Vagina (tissue), 2 donors: ENCODE results near the gene CWF19L2.

ENCODE experiments used
- POLR2A ChIP-seq, 2 donors: fragments of 450-650 bp; IDR thresholded peaks; one replicate each; pipeline ENCODE4 v1.6.1; 2017; ENCODE audit warnings: antibody characterized with exemption in 2 of 2, mild to moderate bottlenecking in 2 of 2, moderate library complexity in 2 of 2
- POLR2AphosphoS5 ChIP-seq, 2 donors: sonication (generic); formaldehyde crosslinking; IDR thresholded peaks; one replicate each; pipeline ENCODE4 v1.9.0; 2017; ENCODE audit warnings: antibody characterized with exemption in 2 of 2, mild to moderate bottlenecking in 2 of 2, low read depth in 1 of 2; ENCODE audit not compliant: insufficient read depth in 1 of 2
- TF ChIP-seq, protein P1 (sequence below), 3 experiments: fragments of 450-650 bp in 2 of 3; fragments of 200-600 bp in 1 of 3; sonication (generic) in 1 of 3; IDR thresholded peaks; one replicate each; pipeline ENCODE4 v1.5.1; 2017 to 2019; ENCODE audit warnings: antibody characterized with exemption in 3 of 3, mild to moderate bottlenecking in 2 of 3, moderate library complexity in 2 of 3

DNA sequence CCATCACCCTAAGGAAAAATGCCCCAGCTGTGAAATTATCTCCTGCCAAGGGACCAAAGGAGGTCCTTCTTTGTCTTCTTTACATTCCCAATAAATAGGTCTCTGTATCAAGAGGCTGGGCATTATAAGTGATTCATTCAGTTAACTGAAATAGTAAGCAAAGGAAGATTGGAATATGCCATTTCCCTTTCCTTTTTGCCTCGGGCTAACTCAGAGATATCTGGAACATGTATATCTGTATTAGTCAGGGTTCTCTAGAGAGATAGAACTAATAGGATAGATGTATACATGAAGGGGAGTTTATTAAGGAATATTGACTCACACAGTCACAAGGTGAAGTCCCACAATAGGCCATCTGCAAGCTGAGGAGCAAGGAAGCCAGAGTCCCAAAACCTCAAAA lies 15.3 kb upstream of the CWF19L2 start:
- TF ChIP-seq, protein P1, sequence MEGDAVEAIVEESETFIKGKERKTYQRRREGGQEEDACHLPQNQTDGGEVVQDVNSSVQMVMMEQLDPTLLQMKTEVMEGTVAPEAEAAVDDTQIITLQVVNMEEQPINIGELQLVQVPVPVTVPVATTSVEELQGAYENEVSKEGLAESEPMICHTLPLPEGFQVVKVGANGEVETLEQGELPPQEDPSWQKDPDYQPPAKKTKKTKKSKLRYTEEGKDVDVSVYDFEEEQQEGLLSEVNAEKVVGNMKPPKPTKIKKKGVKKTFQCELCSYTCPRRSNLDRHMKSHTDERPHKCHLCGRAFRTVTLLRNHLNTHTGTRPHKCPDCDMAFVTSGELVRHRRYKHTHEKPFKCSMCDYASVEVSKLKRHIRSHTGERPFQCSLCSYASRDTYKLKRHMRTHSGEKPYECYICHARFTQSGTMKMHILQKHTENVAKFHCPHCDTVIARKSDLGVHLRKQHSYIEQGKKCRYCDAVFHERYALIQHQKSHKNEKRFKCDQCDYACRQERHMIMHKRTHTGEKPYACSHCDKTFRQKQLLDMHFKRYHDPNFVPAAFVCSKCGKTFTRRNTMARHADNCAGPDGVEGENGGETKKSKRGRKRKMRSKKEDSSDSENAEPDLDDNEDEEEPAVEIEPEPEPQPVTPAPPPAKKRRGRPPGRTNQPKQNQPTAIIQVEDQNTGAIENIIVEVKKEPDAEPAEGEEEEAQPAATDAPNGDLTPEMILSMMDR (IDR thresholded peaks at IDR 0.05): no peak
- TF ChIP-seq POLR2A (IDR thresholded peaks at IDR 0.05) (no peak), POLR2AphosphoS5 (IDR thresholded peaks at IDR 0.05; ENCODE audit: insufficient read depth in 1 of 2, low read depth in 1 of 2) (no peak)
